Liver (tissue), 9 donors: Measurements from ENCODE around the gene DSCAML1. TPM values are rescaled to one million over a fixed set of nuclear protein-coding genes. Genes with fewer than 3 reads are reported as not detected.

Experiments used
- DNase-seq: peaks from one replicate; pipeline ENCODE4 v3.0.0-alpha.2; 2017; ENCODE audit warnings: low spot score
- H3K27ac ChIP-seq, 2 donors: one replicate each; pipeline ENCODE4 v1.7.0; 2013; ENCODE audit warnings: inconsistent platforms in 2 of 2, low read length in 2 of 2, control low read depth in 1 of 2, low read depth in 1 of 2, mild to moderate bottlenecking in 1 of 2
- H3K27me3 ChIP-seq, 4 donors: one replicate each; pipeline versions ENCODE4 v1.6.1 to v1.7.0; 2013; ENCODE audit warnings: low read length in 3 of 4, inconsistent platforms in 1 of 4, mild to moderate bottlenecking in 1 of 4, moderate library complexity in 1 of 4; ENCODE audit not compliant: control insufficient read depth in 4 of 4, insufficient read depth in 4 of 4
- H3K36me3 ChIP-seq, 4 donors: one replicate each; pipeline versions ENCODE4 v1.6.1 to v1.7.0; 2013; ENCODE audit warnings: low read length in 3 of 4, mild to moderate bottlenecking in 3 of 4, low read depth in 1 of 4, moderate library complexity in 1 of 4; ENCODE audit not compliant: control insufficient read depth in 4 of 4, insufficient read depth in 3 of 4
- H3K4me1 ChIP-seq, 4 donors: one replicate each; pipeline versions ENCODE4 v1.6.1 to v1.7.0; 2013; ENCODE audit warnings: low read length in 3 of 4, mild to moderate bottlenecking in 3 of 4, moderate library complexity in 1 of 4; ENCODE audit not compliant: control insufficient read depth in 4 of 4, insufficient read depth in 4 of 4
- H3K4me3 ChIP-seq, 3 donors: one replicate each; pipeline versions ENCODE4 v1.6.1 to v1.7.0; 2013; ENCODE audit warnings: low read length in 3 of 3, control low read depth in 1 of 3, low read depth in 1 of 3, mild to moderate bottlenecking in 1 of 3
- H3K9ac ChIP-seq, 2 donors: one replicate each; pipeline ENCODE4 v1.7.0; 2013; ENCODE audit warnings: low read length in 2 of 2, mild to moderate bottlenecking in 2 of 2, moderate library complexity in 2 of 2, control low read depth in 1 of 2, low read depth in 1 of 2
- H3K9me3 ChIP-seq, 4 donors: one replicate each; pipeline versions ENCODE4 v1.6.1 to v1.7.0; 2013; ENCODE audit warnings: low read length in 3 of 4; ENCODE audit not compliant: control insufficient read depth in 4 of 4
- FOXA1 ChIP-seq: IDR thresholded peaks from 2 replicates; pipeline ENCODE4 v1.6.1; 2016; ENCODE audit warnings: antibody characterized with exemption
- FOXA2 ChIP-seq: IDR thresholded peaks from 2 replicates; pipeline ENCODE4 v1.6.1; 2016; ENCODE audit warnings: antibody characterized with exemption
- GABPA ChIP-seq, 2 donors: IDR thresholded peaks in 1 of 2; conservative IDR thresholded peaks in 1 of 2; 2 replicates each; pipeline ENCODE4 v1.6.1; 2016; ENCODE audit warnings: antibody characterized with exemption in 2 of 2, mild to moderate bottlenecking in 1 of 2, moderate library complexity in 1 of 2
- HNF4A ChIP-seq, 2 donors: conservative IDR thresholded peaks; 2 replicates each; pipeline ENCODE4 v1.6.1; 2016; ENCODE audit warnings: antibody characterized with exemption in 2 of 2, mild to moderate bottlenecking in 2 of 2
- HNF4G ChIP-seq: IDR thresholded peaks from 2 replicates; pipeline ENCODE4 v1.6.1; 2016; ENCODE audit warnings: antibody characterized with exemption
- JUND ChIP-seq, 2 donors: IDR thresholded peaks; 2 replicates each; pipeline ENCODE4 v1.6.1; 2016; ENCODE audit warnings: antibody characterized with exemption in 2 of 2
- NR2F2 ChIP-seq: IDR thresholded peaks from 2 replicates; pipeline ENCODE4 v1.6.1; 2016; ENCODE audit warnings: antibody characterized with exemption
- RAD21 ChIP-seq, 2 donors: IDR thresholded peaks; 2 replicates each; pipeline ENCODE4 v1.6.1; 2016; ENCODE audit warnings: antibody characterized with exemption in 2 of 2, mild to moderate bottlenecking in 2 of 2
- RXRA ChIP-seq, 2 donors: IDR thresholded peaks; 2 replicates each; pipeline ENCODE4 v1.6.1; 2017 to 2018; ENCODE audit warnings: antibody characterized with exemption in 2 of 2, mild to moderate bottlenecking in 1 of 2
- SP1 ChIP-seq: IDR thresholded peaks from 2 replicates; pipeline ENCODE4 v1.6.1; 2018; ENCODE audit warnings: antibody characterized with exemption, mild to moderate bottlenecking
- TAF1 ChIP-seq: conservative IDR thresholded peaks from 2 replicates; pipeline ENCODE4 v1.6.1; 2016; ENCODE audit warnings: antibody characterized with exemption, mild to moderate bottlenecking
- YY1 ChIP-seq: IDR thresholded peaks from 2 replicates; pipeline ENCODE4 v1.6.1; 2016; ENCODE audit warnings: antibody characterized with exemption, mild to moderate bottlenecking
- WGBS: extraction: QIAGEN DNeasy Blood & Tissue Kit; methylation state at CpG from one replicate; pipeline ENCODE4 v1.1.7; 2013; 5-methylcytosine and 5-hydroxymethylcytosine counted together
- polyA plus RNA-seq, 2 donors: library from polyadenylated mRNA; stranded (reverse) in 1 of 2; unstranded in 1 of 2; fragments of 200-250 nt in 1 of 2; fragments of >200 nt in 1 of 2; fragmentation: Nextera tagmentation in 1 of 2; extraction: Ambion mirVana in 1 of 2; gene quantifications; one replicate each; pipeline versions ENCODE4 v1.2.1 to v1.2.3, GENCODE V29; 2013 to 2015
- total RNA-seq, 2 donors: library from RNA; depleted of rRNA; stranded (reverse); fragments of >200 nt; gene quantifications; one replicate each; pipeline ENCODE4 v1.2.3, GENCODE V29; 2014
- TF ChIP-seq, protein P1 (sequence below): IDR thresholded peaks from 2 replicates; pipeline ENCODE4 v1.6.1; 2016; ENCODE audit warnings: antibody characterized with exemption
- TF ChIP-seq, protein P2 (sequence below): fragments of 150-350 bp; IDR thresholded peaks from 2 replicates; pipeline ENCODE4 v1.5.1; 2017; ENCODE audit warnings: improper control_type of control experiment, low read depth, low read length; ENCODE audit not compliant: missing input control
- TF ChIP-seq, protein P3 (sequence below): IDR thresholded peaks from 2 replicates; pipeline ENCODE4 v1.6.1; 2016; ENCODE audit warnings: antibody characterized with exemption, mild to moderate bottlenecking
- TF ChIP-seq, protein P4 (sequence below): IDR thresholded peaks from 2 replicates; pipeline ENCODE4 v1.6.1; 2016; ENCODE audit warnings: antibody characterized with exemption
- TF ChIP-seq, protein P5 (sequence below): IDR thresholded peaks from 2 replicates; pipeline ENCODE4 v1.6.1; 2016; ENCODE audit warnings: antibody characterized with exemption
- donor health status: healthy.
- donor health status: healthy.
- donor health status: healthy.
- donor health status: healthy.
- donor health status: healthy.

DSCAML1 gene
- total and polyA plus RNA-seq, 4 donors = 0.07 to 0.42 (median 0.20) TPM

DNA sequence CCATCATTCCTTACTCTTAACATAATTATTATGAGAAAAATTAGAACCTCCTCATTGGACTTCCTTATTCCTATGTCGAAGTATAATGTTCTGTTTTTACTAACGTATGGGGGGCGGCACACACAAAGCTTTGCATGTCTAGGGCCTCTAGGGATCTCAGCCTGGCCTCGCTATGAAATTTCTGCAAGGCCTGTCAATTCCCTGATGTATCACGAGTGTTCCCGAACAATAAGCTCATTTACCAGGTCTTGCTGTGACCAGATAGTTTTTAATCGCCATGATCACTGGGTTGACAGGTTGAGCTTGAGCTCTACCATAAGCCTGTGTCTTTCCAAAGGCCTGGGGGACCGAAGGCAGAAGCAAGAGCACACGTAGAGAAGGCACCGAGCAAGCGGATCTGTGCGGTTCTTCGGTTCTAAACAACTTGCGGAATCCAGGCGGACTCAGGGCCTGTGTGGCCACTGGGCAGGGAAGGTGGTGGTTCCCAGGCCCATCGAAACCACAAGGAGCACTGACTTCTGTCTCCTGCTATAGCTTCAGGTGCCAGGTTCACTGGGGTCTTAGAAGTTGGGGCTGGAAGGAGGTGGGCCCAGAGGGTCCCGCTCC lies 37.9 kb upstream of the DSCAML1 start:
- H3K4me1 ChIP-seq = no peaks in the 10 kb centered on the region
- no peaks in the 10 kb centered on the region for H3K36me3 ChIP-seq
- no peak for DNase-seq
- WGBS = 94% methylated on average over 17 of the region's 17 CpGs
- H3K27me3 ChIP-seq = no peaks in the 10 kb centered on the region
- H3K9ac ChIP-seq = no peak overlapping the region
- TF ChIP-seq HNF4G (no peak), RXRA (IDR thresholded peaks at IDR 0.05) (no peak), SP1 (no peak), TAF1 (no peak), GABPA (IDR thresholded peaks at IDR 0.05 in 1 of 2, conservative IDR thresholded peaks at IDR 0.05 in 1 of 2) (no peak), JUND (IDR thresholded peaks at IDR 0.05) (no peak), HNF4A (conservative IDR thresholded peaks at IDR 0.05) (no peak), NR2F2 (no peak), RAD21 (IDR thresholded peaks at IDR 0.05) (no peak), FOXA1 (no peak)
- TF ChIP-seq, protein P1, sequence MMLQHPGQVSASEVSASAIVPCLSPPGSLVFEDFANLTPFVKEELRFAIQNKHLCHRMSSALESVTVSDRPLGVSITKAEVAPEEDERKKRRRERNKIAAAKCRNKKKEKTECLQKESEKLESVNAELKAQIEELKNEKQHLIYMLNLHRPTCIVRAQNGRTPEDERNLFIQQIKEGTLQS = no peak
- TF ChIP-seq, protein P2, sequence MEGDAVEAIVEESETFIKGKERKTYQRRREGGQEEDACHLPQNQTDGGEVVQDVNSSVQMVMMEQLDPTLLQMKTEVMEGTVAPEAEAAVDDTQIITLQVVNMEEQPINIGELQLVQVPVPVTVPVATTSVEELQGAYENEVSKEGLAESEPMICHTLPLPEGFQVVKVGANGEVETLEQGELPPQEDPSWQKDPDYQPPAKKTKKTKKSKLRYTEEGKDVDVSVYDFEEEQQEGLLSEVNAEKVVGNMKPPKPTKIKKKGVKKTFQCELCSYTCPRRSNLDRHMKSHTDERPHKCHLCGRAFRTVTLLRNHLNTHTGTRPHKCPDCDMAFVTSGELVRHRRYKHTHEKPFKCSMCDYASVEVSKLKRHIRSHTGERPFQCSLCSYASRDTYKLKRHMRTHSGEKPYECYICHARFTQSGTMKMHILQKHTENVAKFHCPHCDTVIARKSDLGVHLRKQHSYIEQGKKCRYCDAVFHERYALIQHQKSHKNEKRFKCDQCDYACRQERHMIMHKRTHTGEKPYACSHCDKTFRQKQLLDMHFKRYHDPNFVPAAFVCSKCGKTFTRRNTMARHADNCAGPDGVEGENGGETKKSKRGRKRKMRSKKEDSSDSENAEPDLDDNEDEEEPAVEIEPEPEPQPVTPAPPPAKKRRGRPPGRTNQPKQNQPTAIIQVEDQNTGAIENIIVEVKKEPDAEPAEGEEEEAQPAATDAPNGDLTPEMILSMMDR = no peak
- TF ChIP-seq, protein P3, sequence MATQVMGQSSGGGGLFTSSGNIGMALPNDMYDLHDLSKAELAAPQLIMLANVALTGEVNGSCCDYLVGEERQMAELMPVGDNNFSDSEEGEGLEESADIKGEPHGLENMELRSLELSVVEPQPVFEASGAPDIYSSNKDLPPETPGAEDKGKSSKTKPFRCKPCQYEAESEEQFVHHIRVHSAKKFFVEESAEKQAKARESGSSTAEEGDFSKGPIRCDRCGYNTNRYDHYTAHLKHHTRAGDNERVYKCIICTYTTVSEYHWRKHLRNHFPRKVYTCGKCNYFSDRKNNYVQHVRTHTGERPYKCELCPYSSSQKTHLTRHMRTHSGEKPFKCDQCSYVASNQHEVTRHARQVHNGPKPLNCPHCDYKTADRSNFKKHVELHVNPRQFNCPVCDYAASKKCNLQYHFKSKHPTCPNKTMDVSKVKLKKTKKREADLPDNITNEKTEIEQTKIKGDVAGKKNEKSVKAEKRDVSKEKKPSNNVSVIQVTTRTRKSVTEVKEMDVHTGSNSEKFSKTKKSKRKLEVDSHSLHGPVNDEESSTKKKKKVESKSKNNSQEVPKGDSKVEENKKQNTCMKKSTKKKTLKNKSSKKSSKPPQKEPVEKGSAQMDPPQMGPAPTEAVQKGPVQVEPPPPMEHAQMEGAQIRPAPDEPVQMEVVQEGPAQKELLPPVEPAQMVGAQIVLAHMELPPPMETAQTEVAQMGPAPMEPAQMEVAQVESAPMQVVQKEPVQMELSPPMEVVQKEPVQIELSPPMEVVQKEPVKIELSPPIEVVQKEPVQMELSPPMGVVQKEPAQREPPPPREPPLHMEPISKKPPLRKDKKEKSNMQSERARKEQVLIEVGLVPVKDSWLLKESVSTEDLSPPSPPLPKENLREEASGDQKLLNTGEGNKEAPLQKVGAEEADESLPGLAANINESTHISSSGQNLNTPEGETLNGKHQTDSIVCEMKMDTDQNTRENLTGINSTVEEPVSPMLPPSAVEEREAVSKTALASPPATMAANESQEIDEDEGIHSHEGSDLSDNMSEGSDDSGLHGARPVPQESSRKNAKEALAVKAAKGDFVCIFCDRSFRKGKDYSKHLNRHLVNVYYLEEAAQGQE = no peak
- no peaks in the 10 kb centered on the region for H3K9me3 ChIP-seq
- no peak overlapping the region for H3K27ac ChIP-seq
- no peak overlapping the region for H3K4me3 ChIP-seq

DNA sequence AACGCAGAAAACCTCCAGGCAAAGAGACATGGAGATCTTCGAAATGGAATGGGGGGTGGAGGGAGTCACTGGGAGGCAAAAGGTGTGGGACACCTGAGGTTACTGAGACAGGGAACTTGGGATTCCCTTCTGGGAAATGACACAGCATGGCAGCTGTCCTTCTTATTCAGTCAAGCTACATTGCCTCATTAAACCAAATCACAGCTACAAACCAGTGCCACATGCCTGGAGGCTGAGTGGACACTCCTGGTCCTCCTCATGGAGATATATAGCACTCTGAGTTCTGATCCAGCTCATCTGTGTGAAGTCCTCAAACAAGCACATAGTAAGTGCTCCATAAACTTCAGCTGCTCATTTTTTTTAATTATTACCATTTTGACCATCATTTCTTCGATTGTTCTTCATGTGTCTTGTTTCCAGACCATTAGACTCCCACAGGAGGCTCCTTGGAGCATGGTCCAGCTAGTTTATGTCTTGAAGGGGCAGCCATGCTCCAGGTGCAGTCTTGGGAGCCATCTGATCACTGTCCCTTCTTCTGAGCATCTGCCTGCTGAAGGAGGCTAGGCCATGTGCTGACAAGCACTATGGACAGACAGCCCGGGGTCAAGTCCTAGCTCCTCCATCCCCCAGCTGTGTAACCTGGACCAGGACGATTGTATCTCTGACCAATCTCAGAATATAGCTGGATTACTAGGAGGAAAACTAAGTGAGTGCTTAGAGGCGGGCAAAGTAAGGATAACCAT lies 37.2 kb upstream of the DSCAML1 start:
- Histone ChIP-seq H3K27me3 (no peaks in the 10 kb centered on the region), H3K36me3 (no peaks in the 10 kb centered on the region), H3K4me1 (no peaks in the 10 kb centered on the region), H3K4me3 (no peak overlapping the region), H3K9ac (no peak overlapping the region), H3K9me3 (no peaks in the 10 kb centered on the region), H3K27ac (no peak overlapping the region)
- DNase-seq = no peak
- WGBS = 84% methylated on average over 6 of the region's 6 CpGs
- TF ChIP-seq, protein P2 = no peak
- TF ChIP-seq RXRA (IDR thresholded peaks at IDR 0.05) = no peak
- no peak for TF ChIP-seq FOXA1
- no peak for TF ChIP-seq SP1
- TF ChIP-seq, protein P4, sequence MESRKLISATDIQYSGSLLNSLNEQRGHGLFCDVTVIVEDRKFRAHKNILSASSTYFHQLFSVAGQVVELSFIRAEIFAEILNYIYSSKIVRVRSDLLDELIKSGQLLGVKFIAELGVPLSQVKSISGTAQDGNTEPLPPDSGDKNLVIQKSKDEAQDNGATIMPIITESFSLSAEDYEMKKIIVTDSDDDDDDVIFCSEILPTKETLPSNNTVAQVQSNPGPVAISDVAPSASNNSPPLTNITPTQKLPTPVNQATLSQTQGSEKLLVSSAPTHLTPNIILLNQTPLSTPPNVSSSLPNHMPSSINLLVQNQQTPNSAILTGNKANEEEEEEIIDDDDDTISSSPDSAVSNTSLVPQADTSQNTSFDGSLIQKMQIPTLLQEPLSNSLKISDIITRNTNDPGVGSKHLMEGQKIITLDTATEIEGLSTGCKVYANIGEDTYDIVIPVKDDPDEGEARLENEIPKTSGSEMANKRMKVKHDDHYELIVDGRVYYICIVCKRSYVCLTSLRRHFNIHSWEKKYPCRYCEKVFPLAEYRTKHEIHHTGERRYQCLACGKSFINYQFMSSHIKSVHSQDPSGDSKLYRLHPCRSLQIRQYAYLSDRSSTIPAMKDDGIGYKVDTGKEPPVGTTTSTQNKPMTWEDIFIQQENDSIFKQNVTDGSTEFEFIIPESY = no peak
- TF ChIP-seq FOXA2 = no peak
- no peak for TF ChIP-seq TAF1
- no peak for TF ChIP-seq RAD21 (IDR thresholded peaks at IDR 0.05)
- TF ChIP-seq, protein P5, sequence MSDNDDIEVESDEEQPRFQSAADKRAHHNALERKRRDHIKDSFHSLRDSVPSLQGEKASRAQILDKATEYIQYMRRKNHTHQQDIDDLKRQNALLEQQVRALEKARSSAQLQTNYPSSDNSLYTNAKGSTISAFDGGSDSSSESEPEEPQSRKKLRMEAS = no peak
- no peak for TF ChIP-seq YY1
- TF ChIP-seq, protein P1 = no peak
